HG02973 (cell line): ENCODE data around the gene PDF.
A peak's percentile ranks its signal among the peaks of the same experiment; 100 is the strongest.
"Not testable (repeated sequence)": the region's sequence is repeated elsewhere in the genome, so short reads cannot be mapped to it uniquely, and the experiment has no call there.

ENCODE experiments used
- ATAC-seq: cut with Tn5 transposase; IDR thresholded peaks from one replicate; pipeline ENCODE4 v1.9.1; 2021; ENCODE audit warnings: moderate library complexity; ENCODE audit not compliant: unreplicated experiment

Gene PDF

DNA sequence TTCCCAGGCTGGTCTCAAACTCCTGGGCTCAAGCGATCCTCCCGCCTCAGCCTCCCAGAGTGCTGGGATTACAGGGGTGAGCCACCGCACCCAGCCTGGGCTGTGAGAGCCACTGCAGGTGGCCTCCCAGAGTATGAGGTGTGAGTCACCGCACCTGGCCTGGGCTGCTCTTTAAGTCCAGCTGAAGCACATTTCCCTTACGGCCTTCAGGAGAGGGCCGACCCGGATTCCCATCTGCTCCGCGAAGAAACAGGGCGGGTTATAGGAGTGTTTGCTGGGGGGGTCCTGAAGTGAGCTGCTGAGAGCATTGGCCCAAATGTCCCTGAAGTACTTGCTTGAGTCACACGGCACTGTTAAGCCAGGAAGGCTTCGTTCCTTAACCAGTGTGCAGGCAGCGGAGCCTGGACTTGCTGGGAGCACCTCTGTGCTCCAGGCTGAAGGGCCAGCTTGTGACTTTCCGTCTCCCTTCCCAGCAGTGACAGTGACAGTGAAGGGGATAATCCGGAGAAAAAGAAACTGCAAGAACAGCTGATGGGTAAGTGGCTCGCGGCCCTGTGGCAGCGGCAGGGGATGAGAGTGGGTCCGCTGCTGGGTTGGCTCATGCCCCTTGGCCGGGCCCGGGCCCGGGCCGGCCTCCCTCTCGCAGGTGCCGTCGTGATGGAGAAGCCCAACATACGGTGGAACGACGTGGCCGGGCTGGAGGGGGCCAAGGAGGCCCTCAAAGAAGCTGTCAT, 12.0 kb downstream of the PDF start:
- ATAC-seq = no peak

- no peak for ATAC-seq
Observed at GRCh38 chr16:69316595-69317034, 13.8 kb downstream of the PDF start.

GRCh38 chr16:69315486-69316311, 14.7 kb downstream of the PDF start:
- no peak for ATAC-seq

DNA sequence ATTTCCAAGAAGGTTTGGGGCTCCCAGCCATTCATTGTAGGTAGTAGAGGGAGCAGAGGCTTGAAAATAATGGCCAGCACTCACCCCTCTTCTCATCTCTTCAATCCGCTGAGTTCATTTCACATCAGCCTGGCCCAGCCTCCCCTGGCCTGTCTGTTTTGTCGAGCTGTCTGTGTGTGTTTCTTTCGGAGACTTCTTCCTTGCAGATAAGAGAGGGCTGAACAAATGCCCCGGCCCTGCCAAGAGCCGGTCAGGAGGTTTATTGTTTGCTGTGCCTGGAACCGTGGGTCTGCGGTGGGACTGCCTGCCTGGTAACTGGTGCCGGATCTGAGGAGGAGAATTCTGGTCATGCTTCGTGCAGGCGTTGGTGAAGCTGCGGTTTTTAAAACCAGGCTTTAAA, 15.9 kb downstream of the PDF start:
- ATAC-seq = no peak

DNA sequence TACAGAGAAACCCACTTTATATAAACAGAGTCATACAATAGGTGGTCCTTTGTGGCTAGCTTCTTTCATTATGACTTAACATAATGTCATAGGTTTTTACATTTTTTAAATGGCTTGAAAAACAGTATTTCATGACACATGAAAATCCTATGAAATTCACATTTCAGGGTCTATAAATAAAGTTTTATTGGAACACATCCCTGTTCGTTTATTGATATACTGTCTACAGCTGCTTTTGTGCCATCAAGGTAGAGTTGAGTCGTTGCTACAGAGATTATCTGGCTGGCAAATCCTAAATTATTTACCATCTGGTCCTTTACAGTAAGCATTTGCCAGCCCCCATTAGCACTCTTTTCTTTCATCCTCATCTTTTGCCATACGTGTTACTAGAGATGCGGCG, 16.9 kb downstream of the PDF start:
- ATAC-seq = no peak

DNA sequence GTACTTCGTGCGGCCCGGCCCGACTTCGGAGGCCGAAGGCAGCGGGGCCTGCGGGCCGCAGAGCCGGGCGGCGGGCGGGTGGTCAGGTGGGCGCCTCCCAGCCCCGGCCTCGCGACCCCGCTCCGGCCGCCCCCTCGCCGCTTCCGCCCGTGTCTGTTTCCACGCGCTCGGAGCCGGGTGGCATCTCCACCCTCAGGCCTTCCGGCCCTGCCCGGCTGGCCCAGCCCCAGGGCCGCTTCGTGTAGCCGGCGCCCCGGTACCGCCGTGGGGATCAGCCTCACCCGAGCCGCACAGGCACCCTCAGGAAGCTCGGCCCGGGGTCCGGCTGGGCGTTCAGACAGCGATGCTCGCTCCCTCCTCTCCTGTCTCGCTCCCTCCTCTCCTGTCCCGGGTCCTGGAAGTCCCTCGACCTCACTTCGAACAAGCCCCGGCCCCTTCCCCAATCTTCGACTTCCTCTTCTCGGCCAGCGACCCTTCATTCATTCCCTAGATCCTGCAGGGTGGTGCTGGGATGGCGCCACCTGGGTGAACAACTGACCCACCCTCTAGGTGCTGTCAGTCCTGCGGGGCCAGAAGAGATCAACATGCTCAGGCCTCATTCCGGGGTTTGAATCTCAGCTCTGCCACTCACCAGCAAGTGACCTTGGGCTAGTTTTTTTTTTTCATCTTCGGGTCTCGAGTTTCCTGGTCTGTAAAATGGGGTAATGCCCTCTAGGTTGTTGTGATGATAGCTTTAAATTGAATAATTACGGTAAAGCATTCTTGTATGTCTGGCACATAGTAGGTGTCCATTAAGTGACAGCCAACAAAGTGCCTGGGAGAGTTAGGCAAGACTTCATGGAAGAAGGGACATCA, 18.6 kb downstream of the PDF start:
- ATAC-seq = peak; percentile 32

DNA sequence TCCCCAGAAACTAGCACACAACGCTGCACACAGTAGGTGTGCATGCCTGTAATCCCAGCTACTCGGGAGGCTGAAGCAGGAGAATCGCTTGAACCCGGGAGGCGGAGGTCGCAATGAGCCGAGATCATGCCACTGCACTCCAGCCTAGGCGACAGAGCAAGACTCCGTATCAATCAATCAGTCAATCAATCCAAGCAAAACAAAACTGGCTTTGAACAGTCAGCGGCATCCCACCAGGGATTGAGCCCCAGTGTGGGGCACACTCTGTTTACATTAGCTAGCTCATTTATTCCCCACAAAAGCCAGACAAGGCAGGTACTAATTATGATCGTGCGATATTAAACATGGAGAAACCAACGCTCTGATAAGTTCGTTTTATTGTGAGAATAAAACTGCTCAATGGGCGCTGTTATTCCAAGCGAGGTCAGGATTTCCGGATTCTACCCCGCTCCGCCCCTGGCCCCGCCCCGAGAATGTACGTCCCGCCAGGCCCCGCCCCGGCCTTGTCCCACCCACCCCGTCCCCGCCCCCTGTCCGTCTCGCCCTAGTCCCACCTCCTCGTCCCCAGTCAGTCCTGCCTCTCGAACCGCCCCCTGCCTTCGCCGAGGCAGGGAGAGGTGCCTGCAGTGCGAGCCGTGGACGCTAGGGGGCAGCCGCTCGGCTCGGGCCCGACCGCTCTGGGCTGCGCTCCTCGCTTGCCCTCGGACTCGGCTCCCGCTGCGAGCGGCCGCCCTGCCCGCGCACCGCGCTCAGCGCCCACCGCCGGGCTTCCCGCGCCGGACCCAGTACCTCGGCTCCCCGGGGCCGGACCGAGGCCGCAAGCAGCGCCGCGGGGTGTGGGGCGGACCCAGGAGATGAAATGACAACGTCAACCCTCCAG, 19.5 kb downstream of the PDF start, which contains the start of gene VPS4A:
VPS4A (plus strand) TSS at position 698 of the 880 bp plus-strand sequence; CDS start at position 860, 162 bp downstream.
- peak; percentile 90 for ATAC-seq

DNA sequence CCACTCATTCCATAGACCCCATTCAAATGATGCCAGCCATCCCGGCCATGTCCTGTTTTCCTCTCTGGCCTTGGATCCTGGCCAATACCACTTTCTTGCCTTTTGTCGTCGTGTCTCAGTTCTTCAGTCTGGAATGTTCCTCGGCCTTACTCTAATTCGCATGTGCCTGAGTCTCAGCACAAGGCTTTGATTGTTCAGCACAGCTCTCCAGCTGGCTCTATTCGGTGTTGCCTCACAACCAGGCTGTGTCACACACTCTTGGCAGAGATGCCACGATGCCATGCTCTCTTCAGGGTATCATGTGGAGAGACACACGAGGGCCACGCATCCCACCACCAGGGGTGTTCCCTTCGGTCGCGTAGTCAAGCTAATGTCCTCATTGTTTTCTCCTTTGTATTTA, 21.1 kb downstream of the PDF start:
- ATAC-seq = no peak

GRCh38 chr16:69307856-69308255, 22.5 kb downstream of the PDF start:
- no peak for ATAC-seq

DNA sequence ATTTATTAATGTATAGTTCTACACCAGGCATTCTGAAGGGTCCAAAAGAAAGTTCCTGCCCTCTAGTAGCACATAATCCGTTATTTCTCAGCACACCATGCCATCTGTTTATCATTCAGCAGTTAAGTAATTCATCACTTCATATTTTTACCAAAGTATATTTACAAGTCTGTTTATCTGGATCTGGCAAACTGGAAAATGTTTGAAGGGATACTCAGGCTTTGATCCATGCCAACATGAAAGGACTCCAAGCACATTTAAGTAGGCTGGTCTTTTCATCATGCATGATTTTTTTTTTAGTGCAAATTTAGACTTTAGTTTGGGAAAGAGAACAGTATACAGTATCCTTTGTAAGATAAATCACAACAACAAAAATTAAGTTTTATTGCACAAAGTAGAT, 23.3 kb downstream of the PDF start:
- ATAC-seq = no peak

DNA sequence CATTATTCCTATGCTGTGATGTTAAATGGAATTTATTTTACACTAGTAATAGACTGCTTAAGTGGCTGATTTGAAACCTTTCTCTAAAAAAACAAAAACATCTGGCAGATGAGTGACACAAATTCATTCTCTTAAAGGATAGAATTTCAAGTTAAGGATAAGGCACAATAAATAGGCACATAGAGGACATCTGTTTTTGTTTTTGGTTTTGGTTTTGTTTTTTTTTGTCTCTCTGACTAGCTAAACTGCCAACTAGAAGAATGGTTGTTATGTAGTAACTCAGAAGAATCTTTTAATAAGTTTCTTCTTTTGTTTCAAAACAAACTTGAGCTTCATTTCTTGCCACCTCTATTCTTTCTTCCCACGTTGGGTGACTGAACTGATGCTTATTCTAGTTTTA, 24.4 kb downstream of the PDF start:
- ATAC-seq = no peak

DNA sequence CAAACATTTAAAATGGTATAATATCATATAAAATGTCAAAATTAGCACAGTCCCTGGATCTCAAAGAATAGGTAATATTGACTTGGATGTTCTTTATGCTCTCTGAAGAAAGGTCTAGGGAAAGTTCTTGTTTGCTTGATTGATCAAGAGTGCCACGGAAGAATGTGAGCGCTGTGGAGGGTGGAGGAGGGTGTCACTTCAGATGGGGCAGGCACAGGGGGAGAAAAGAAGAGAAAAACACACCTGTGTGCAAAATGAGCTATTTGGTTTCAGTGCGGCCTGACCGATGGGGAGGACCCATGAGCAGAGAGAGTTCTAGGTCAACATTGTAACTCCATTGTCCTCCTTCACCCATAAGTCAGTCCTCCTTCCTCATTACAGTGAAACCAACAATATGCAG, 28.1 kb downstream of the PDF start:
- ATAC-seq = no peak

- ATAC-seq = no peak
Observed at GRCh38 chr16:69301861-69302260, 28.5 kb downstream of the PDF start.

DNA sequence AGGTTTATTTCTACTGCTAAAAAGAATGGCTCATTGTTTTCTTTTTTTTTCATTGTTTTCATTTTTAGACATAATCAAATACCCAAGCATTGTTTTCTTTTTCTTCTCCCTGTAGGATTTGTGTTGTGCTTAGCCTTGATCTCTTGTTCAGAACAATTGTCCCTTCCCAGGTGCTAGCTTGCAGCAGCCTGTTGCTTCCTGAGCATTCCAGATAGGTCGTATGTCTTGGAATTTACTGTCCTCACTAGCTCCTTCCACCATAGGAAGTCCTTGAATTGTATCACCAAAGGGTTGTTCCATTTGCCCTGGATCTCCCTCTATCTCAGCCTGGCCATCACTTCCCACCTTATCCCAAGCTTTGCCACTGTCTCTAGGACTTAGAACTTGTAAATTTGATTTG, 29.2 kb downstream of the PDF start:
- no peak for ATAC-seq

DNA sequence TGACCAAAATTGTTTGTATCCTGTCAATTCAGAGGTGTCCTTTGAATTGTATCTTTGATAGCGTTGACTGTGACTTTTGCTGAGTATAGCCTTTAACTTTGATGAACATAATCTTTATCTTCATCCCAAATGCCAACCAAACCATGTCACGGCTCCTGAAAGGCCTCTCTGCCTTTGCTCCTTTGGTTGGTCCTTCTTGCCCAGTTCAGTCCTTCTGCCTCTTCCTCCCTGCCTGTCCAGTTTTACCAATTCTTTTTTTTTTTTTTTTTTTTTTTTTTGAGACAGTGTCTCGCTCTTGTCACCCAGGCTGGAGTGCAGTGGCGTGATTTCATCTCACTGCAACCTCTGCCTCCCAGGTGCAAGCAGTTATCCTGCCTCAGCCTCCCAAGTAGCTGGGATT, 32.1 kb downstream of the PDF start:
- no peak for ATAC-seq

DNA sequence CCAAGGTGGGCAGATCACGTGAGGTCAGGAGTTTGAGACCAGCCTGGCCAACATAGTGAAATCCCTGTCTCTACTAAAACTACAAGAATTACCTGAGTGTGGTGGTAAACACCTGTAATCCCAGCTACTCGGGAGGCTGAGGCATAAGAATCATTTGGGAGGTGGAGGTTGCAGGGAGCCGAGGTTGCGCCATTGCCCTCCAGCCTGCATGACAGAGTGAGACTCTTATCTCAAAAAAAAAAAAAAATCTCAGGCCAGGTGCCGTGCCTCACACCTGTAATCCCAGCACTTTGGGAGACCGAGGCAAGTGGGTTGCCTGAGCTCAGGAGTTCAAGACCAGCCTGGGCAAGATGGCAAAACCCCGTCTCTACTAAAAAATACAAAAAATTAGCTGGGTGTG, 33.6 kb downstream of the PDF start:
- ATAC-seq = not testable (repeated sequence)

DNA sequence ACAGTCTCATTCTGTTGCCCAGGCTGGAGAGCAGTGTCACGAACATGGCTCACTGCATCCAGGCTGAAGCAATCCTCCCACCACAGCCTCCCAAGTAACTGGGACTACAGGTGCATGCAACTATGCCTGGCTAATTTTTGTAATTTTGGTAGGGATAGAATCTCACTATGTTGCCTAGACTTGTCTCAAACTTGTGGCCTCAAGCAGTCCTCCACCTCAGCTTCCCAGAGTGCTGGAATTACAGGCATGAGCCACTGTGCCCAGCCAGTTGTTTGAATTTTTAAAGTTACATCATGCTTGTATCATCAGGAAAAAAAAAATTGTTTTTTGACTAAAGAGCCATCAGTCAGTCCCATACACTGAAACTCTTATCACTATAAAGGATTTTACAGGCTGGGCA, 36.3 kb downstream of the PDF start:
- no peak for ATAC-seq

GRCh38 chr16:69293401-69293800, 37.0 kb downstream of the PDF start:
- ATAC-seq = no peak

- ATAC-seq = not testable (repeated sequence)
Observed at GRCh38 chr16:69291657-69292056, 38.7 kb downstream of the PDF start.
